Esophagus mucosa (tissue), 1 donor: ENCODE measurements around the gene TLE4. TPM values are rescaled to one million over a fixed set of nuclear protein-coding genes. Genes with fewer than 3 reads are reported as not detected.
"Not testable (repeated sequence)": the region's sequence is repeated elsewhere in the genome, so short reads cannot be mapped to it uniquely, and the experiment has no call there.

Experiments
- ATAC-seq: fragments of 200-7000 bp; cut with Tn5 transposase; one replicate; pipeline ENCODE4 v1.9.1; 2020
- total RNA-seq: library from RNA; stranded (reverse); gene quantifications from one replicate; pipeline ENCODE4 v1.2.4, GENCODE V29; 2023
- donor health status: DM: yes; HTN: yes; CAD: no.

The TLE4 gene
- total RNA-seq, 1 donor from 2014 or later = 30.4 TPM

DNA sequence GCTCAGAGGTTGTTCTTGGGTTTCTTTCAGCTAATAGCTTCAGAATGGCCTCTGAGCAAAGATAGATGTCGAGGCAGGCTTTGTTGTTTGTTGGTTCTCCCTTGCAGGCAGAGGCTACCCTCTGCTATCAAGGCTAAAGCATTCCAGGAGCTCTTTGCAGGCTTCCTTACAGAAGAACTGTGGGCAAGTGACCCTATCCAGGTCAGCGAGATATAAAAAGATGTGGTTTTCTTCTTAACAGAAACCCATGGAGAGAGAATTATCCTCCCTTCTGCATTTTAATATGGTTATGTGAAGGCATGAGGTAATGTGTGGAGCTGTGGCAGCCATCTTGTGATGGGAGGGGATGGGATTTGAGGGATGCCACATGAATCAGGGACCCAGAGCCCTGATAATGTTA is 67.0 kb downstream of the TLE4 start:
- no peak for ATAC-seq

DNA sequence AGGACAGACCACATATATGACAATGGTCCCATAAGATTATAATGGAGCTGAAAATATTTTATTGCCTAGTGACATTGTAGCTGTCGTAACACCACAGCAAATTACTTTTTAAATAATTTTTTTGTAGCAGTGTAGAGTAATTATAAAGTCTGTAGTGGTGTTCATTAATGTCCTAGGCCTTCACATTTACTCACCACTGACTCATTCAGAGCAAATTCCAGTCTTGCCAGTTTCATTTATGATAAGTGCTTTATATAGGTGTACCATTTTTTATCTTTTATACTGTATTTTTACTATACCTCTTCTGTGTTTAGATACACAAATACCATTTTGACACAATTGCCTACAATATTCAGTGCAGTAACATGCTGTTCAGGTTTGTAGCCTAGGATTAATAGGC is 67.6 kb downstream of the TLE4 start:
- ATAC-seq = peak; percentile 79

DNA sequence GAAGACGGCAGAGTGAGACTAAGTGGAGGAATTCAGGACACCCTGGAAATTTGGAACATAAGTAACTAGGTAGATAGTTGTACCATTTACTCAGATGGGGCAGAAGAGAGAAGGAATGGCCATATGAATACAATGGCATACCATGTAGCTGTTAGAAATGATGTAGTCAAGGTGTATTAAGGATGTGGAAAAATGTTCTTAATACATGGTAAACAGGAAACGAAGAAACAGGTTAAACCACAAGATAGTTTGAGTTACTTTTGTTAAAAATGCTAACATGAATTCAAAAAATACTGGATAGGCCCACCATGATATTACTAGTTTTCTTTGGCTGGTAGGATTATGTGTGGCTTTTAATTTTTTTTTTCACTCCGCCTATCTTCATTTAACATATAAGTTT is 68.3 kb downstream of the TLE4 start:
- ATAC-seq = not testable (repeated sequence)

DNA sequence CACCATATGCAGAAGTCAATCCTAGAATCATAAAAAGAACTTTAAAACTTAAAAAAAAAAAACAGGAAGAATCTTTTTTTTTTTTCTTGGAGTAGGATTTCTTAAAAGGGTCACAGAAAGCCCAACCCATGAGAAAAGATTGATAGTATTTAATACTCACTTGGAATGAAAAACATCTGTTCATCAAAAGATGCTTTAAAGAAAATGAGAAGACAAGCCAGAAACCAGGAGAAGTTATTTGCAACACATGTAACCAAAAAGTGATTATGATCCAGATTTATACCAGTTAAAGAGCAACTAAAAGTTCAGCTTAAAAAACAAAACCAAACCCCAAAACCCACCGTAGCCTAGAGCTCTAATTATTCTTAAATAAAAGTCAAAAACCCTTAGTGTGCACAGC is 69.3 kb downstream of the TLE4 start:
- ATAC-seq = no peak

DNA sequence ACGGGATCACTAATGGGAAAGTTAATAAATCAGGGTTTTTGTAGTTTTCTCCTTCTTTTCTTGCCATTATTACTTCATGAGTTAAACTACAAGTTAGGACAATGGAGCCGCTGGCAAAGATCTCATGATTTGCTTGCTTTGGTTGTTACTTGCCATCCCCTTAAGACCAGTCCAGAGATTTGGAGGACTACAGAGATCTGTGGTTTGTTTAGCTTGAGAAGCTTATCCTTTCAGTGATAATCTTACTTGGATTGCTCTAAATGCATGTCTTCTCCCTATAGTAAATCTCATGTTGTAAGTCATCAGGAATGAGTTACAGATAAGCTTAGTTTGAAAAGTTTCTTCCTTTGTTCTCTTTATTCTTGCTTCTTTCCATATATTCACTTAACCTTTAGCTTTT is 70.9 kb downstream of the TLE4 start:
- ATAC-seq = no peak

DNA sequence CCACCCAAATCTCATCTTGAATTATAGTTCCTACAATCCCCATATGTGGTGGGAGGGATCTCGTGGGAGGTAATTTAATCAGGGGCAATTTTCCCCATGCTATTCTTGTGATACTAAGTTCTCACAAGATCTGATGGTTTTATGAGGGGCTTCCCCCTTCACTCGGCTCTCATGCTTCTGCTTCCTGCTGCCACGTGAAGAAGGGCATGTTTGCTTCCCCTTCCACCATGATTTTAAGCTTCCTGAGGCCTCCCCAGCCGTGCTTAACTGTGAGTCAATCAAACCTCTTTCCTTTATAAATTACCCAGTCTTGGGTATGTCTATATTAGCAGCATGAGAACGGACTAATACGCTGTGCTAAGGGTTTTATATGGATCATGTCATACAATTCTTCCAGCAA is 72.3 kb downstream of the TLE4 start:
- no peak for ATAC-seq

DNA sequence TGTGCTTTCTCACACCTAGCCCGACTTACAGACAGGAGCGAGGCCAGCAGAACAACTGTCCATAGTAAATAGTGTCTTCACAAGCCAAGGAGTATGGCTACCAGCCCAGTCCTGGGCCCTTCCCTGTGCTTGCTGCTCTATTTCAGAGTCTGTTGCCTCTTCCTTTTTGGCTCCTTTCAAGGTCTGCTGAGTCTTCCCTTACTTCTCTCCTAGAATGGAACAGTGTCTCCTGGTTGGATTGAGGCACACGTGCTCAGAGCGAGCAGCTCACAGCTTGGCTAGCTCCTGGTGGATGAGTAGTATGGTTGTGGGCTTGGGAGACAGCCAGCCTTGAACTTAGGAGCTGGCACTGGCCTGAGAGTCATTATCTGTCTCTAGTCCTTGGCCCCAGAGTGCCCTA is 72.8 kb downstream of the TLE4 start:
- ATAC-seq = no peak

DNA sequence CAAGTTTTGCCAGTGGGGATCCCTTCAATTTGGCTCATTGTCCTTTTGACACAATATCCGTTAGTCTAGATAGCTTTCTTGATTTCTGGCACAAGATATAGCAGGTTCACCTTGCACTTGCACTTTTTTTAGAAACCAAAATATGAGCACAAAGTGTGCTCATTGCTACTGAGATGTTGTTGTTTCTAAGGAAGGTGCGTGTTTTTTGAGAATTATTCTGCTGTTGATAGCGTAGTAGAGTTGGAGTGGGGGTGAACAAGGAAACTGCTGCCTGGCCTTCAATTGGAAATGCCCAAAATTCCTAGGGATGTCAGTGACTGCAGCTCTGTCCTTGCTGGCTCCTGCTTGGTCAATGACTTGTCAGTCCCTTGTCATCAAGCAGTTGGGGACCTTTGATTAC is 73.3 kb downstream of the TLE4 start:
- ATAC-seq = no peak

DNA sequence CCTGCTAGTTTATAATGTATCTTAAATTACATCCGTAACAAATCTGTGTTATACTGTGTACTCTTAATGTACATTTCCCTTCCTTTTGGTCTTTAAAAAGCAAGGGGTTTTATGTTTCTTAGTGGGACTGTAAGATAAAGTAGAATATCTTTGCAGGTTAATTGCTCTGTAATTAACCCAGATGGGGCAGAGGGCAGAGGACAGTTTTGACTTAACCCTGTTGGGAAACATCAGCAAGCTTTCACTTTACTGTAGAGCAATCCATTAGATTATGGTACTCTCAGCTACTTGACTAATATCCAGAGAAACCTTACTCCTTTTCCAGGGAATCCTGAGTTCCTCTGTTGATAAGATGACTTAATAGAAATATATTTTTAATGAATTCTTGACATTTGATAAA is 74.3 kb downstream of the TLE4 start:
- ATAC-seq = no peak

DNA sequence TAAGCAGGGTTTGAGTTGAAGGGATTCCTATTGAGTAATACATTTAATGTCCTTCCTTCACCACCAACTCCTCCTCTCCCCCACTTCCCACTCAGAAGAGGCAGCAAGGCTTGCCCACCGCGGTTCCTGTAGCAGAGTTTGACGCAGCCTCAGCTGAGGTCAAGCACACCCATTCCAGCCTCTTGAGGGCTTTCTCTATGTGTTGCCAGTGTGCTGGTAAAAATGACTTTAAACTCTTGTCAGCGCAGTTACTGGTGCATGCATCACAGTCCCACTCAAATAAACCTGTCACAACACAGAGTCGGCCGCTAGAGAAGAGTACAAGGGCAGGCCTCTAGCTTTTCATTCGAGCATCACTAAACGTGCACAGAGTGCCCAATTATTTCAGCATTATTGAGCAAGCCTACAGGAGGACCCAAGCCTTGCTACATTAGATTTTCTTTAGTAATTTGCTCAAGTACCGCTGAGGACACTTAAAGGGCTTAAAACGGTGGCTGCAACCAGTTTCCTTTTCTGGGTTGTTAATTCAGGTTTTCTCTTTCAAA is 79.6 kb downstream of the TLE4 start:
- ATAC-seq = no peak

DNA sequence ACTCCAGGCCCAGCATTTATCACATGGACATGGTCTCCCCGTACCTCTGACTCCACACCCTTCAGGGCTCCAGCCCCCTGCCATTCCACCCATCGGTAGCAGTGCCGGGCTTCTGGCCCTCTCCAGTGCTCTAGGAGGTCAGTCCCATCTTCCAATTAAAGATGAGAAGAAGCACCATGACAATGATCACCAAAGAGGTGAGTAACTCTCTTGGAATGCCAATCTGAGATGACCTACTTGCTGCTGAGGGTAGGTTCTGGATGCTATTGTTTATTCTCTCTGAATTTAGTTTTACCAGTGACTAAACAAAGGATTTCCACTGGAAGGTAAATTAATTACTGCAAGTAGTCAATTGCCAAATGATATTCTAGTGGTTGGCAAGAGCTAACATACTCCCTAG is 80.8 kb downstream of the TLE4 start:
- ATAC-seq = no peak

DNA sequence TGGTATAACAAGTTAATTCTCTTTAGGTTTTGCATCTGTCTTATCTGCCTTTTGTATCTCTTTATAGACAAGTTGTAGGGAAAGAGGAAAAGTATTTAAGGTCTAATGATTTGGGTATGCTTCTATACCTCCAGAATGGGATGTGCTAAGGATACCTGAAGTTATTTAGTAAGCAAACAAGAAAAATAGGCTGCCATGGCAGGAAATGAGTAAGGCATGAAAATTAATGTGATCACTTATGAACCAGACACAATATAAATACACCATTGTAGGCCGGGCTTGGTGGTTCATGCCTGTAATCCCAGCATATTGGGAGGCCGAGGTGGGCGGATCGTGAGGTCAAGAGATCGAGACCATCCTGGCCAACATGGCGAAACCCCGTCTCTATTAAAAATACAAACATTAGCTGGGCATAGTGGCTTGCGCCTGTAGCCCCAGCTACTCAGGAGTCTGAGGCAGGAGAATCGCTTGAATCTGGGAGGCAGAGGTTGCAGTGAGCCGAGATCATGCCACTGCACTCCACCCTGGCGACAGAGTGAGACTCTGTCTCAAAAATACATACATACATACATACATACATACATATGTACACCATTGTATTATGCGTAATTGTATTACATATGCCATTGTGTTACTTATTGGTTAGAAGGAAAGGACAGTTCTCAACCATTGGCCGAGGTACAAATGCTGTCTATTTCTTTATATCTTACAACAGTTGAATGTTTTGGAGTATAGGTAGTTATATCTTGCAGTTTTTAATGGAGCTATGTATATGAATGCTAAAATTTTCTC is 83.0 kb downstream of the TLE4 start:
- ATAC-seq = not testable (repeated sequence)

DNA sequence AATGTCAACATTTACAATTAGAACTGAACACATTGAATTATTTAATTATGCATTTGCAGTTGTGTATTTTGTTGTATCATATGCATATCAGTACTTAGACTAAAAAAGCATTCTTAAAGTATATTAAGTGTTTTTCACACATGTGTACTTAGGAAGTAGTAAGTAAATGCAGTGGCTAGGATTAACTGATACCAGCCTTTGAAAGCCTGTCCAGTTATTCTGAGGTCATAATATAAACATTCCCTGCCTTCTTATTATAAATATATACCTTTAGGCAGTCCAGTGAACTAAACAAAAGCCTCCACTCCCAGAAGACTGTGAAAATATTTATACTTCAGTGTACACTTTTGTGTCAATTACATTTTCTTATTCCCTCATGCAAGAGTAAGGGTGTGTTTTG is 83.8 kb downstream of the TLE4 start:
- no peak for ATAC-seq

DNA sequence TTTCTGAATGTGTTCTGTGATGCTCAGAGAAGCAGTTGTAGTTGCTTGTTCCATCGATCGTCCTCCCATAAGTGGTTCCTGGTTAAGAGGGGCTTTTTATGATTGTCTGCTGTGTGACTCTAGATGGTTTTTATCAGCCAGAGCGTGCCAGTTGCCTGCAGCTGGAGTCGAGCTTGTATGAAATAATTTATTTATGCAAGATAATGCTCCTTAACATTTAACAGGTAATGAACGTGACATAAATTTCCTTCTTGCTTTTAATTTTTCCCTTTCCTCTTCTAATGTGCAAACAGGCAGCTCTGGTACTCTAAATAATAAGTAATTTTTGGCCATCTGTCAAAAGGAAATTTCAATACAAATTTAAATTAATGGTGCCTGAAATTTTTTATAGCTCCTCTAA is 84.4 kb downstream of the TLE4 start:
- ATAC-seq = no peak

DNA sequence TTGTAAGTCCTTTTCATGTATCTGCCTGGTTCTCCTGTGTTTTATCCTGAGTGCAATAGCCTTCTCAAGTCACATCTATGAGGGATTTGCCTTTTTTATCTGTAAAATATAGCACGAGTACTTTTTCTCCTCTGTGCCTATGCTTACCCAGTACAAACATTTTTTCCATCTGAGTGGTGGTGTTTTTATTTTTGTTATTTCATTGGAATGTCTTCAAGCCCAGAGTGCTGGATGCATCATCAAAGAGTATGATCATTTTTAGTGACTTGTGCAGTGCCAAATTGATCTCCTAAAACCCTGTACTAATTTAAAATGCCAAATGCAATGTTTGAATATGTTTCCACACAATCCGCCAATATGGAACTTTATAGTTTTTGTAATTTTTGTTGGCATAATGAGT is 86.1 kb downstream of the TLE4 start:
- no peak for ATAC-seq

DNA sequence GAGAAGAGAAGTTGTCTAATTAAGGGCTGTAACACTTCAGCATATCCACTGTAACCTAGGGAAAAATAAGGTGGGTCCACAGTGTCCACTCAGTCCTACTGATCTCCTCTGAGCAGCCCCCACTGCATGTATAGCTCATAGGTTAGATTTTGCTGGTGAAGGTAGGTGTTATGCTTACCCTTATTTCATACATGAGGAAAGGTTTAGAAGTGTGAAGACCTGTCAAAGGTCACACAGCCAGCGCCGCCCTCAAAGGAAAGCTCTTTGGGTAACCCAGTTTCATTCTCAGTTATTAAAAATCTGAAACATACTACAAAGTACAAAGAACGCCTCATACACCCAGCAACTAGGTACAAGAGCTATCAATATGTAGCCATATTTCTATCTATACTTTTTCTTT is 87.2 kb downstream of the TLE4 start:
- ATAC-seq = no peak

DNA sequence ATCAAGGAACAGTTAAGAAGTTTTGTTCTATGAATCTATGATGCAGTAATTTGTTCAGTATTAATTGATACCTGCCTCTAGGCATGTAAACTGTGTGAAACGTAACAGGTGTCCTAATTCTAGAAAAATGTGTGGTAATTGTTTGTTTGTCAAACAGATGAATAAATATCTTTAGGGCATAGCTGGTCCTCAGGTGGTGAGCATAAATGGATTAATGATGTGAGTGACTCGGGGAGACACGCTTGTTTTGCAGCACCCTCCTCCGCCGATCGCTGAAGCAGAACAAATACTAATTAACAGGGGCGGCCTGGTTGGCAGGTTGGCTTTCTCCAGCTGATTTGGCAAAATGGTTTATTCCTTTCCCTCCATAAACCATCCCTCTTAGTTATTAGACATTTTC is 88.8 kb downstream of the TLE4 start:
- no peak for ATAC-seq

DNA sequence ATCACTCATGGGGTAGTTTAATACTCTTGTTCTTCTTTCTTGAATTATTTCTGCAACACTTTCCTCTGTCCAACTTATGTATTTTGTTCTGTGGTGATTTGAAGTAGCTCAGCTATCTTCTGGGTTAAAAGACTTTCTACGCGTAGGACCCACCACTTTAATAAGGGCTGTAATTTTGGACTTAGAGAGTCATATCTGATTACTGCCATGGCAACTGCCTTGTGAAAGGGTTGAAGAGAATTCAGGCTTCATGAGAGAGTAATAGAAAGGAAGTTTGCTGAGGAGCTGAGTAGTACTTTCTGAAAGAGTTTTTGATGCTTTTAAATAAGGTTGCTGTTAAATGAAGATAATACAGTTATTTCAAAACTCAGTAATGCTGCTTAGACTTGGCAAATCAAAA is 89.5 kb downstream of the TLE4 start:
- ATAC-seq = no peak

DNA sequence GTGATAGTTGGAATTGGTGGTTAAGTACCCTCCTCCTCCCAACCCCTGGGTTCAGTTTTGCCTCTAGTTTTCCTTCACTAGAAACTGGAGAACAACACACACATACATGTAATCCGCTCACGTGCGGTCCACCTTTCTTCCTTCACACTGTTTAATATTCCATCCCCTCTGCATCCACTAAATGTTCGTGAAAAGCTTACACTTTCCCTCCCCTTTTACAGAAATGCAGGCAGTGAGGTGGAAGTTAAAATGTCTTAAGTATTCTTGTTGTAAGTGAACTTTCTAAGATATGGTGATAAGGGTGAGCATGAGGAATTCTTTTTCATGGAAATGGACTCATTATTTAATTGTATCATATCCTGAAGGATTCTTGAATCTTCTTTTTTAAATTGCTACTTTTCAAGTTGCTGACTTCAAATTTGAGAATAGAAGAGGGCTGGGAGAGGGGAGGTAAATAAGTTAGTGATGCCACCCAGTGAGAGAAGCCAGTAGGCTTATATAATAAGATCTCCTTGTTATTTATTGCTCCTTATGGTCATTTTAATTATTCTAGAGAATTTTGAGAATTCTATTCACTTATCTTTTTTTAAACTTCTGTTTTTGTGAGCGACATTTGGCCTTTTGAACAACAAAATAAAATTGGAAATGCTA is 90.2 kb downstream of the TLE4 start:
- ATAC-seq = no peak

DNA sequence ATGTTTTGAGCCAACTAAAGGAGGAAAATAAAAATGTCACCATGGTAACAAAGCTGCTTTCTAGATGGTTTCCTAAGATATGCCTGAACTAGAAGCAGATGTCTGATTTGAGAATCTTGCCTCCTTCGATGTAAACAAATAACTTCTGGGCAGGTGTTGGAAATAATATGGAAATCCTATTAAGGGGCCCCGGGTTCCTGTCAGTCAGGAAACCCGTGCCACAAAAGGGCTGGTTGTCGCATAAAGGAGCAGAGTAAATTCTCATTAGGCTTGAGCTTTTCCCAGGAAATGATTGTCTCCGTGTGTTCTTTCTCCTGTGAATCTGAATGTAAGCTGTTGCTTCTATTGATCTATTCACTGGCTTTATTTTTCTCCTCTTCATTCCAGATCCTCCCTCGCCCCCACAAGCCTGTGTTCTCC is 90.8 kb downstream of the TLE4 start:
- no peak for ATAC-seq

DNA sequence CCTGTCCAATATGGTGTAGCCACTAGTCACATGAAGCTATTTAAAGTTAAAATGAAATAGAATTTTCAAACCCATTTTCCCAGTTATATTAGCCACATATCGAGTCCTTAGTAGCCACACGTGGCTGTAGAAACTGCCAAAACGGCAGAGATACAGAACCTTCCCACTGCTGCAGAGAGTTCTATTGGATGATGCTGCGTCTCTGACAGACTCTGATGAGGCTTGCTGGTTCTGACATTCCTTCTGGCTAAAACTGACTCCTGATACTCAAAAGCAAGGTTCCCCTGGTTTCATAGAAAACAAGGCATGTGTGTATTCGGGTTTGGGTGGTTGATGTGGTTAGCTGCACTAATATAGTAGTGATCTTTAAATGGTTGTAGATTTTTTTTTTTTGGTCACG is 91.5 kb downstream of the TLE4 start:
- no peak for ATAC-seq

DNA sequence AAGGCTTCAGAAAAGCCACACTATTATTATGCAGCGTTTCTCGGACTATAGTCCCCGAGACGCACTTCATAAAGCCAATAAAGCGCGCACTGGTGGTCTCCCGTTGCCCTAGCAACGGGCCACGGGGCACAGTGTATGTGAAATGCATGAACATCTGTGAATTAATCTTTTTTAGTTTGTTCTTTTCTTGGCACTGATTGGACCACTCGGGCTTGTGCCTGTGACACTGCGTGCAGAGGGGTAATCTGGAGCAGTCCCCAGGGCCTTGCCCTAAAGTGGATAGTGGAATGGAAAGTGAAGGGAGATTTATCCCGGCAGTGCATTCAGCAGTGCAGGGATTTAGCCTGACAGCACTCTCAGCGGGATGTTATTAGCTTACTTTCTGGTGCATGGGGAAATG is 92.1 kb downstream of the TLE4 start:
- ATAC-seq = no peak

DNA sequence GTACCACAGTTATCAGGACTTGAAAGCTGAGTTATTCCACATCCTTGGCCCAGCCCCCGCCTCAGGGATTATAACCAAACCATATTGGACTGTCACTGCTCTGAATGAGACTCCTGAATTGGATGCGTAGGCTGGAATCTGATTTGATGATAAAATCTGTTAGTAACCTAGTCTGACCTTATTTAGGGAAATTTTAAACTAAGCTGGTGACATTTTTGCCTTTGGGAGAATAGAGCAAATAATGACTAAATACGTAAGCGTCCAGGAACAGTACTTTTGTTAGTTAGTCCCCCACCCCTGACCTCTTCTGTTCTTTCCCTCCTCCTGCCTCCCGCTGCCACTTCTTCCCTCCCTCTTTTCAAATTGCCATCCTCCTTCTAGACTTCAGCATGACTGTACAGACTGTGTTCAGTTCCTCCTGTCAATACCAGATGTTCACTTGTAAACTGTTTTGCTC is 92.6 kb downstream of the TLE4 start:
- ATAC-seq = no peak

DNA sequence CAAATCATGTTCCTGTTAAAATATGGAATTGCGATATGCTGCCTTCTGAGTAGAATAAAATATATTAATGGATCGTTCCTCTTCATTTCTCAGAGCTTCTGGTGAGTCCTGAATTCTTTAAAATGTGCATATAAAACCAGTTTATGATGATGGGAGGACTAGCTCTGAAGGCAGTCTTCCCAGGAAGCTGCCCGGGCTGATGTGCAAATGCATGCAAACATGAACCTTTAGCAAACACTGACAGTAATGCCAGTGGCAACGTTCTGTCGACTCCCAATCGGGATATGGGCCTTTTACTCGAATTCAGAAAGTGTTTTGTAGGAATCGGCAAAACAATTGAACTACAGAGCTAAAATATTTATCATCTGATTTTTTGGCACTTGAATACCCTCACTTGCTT is 93.6 kb downstream of the TLE4 start:
- ATAC-seq = no peak
